ENCODE data around the gene PEX7. TPM values are rescaled to one million over a fixed set of nuclear protein-coding genes. Genes with fewer than 3 reads are reported as not detected.

PEX7 gene
- total and polyA plus RNA-seq, 10 of the 15 experiments (the other 5 are each of a cell fraction or from before 2014, with no cell fraction given) = 0.58 to 12.4 (median 8.8) TPM

DNA sequence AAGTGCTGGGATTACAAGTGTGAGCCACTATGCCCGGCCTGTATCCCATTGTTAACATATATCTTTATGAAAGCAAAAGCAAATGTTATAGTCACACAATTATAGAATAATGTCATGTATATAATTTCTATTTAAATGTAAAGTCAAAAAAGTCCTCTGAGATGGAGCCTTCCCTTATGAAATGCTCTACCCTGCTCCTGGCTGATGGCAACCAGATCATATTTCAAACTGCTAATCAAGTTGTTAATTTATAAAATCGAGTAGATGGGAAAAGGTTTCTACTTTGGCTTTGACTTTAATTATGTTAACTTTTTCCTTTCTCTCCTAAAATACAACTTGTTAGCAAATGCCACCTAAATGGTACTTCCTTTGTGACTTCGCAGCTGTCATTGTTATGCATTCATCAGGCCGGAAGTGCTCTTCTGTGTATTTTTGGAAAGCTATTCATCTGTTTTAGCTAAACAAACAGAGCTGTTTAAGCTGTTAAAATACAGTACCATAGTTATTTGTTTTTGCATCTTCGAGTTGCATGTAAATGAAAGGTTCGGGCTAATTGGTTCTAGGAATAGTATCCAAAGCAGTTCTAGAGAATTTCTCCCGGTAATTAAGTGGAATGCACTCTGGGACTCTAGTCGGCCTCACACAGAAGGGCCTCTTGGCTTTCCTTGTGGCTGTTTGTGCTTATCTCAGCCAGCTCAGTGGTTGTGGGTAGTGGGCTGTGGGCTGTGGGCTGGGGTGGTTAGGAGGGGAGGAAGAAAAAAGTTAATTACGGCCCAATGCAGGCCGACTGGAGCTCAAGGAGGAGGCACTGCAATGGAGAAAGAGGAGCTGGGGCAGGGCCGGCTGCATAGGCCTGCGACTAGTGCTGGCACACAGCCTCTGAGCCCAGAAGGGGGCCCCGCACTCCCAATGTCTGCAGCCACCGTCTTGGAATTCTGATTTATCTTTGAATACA lies 134.5 kb downstream of the PEX7 start:
- no peak overlapping the region for H3K27ac ChIP-seq (ENCODE audit: control insufficient read depth, insufficient read depth)
- WGBS (ENCODE audit: insufficient coverage, insufficient replicate concordance, low lambda C conversion rate, missing lambda C conversion rate) = 43% methylated on average over 13 of the region's 14 CpGs
- H3K27me3 ChIP-seq (replicated peaks in 1 of 2; ENCODE audit: control insufficient read depth in 2 of 2, insufficient read depth in 2 of 2, low read length in 1 of 2) = no peaks in the 10 kb centered on the region; a peak in 2 of 4 replicates
- H3K4me1 ChIP-seq (ENCODE audit: control insufficient read depth, insufficient read depth, low read length) = peaks cover 4% of the 10 kb centered on the region; the same call in 1 of the 2 replicates
- BruUV-seq (replicated peaks) = no TSS peak
- no peak for ATAC-seq
- no peak for FAIRE-seq
- ChIA-PET CTCF (interaction anchor here (0.7 kb wide), 1 partner anchor 12 kb away, joined by 3 read pairs; no protein-coding TSS in a partner anchor), POLR2A (interaction anchor here (0.6 to 0.9 kb wide), 2 partner anchors 275 to 1226 kb away, joined by 3 to 4 read pairs; no protein-coding TSS in a partner anchor), RAD21 (ENCODE audit: unreplicated experiment) (no interaction called here), SMC1A (ENCODE audit: uncharacterized antibody, unreplicated experiment) (no interaction called here)
- no peaks in the 10 kb centered on the region for H3K79me2 ChIP-seq (ENCODE audit: control insufficient read depth, insufficient read depth, low read length)
- no peak overlapping the region for H3K9ac ChIP-seq (ENCODE audit: control insufficient read depth, insufficient read depth, low read length)
- H4K20me1 ChIP-seq (ENCODE audit: control insufficient read depth, insufficient read depth) = no peaks in the 10 kb centered on the region
- in situ Hi-C loops (cut with MboI) = no loop called here
- no peaks in the 10 kb centered on the region for H3K36me3 ChIP-seq (ENCODE audit: control insufficient read depth in 2 of 2, insufficient read depth in 2 of 2, low read length in 1 of 2)
- intact Hi-C loops (cut with micrococcal nuclease; ENCODE audit: unreplicated experiment) = no loop called here
- H3K4me3 ChIP-seq = no peak overlapping the region; the same call in 1 of the 2 replicates
- no peak overlapping the region for H3K4me2 ChIP-seq (ENCODE audit: control insufficient read depth, insufficient read depth)
- no peaks in the 10 kb centered on the region for H3K9me3 ChIP-seq (replicated peaks; ENCODE audit: control insufficient read depth, insufficient read depth, low read length)
- no peak for DNase-seq (ENCODE audit: low read depth, low spot score)
- H2AFZ ChIP-seq (ENCODE audit: control insufficient read depth, low read depth, low read length) = peak overlapping the region; percentile 60
- TF ChIP-seq NFYA (IDR thresholded peaks at IDR 0.05; ENCODE audit: borderline replicate concordance, low read depth, low read length) (no peak), BHLHE40 (IDR thresholded peaks at IDR 0.05; ENCODE audit: borderline replicate concordance in 1 of 2, low read depth in 2 of 2, low read length in 1 of 2) (no peak), PAX8 (IDR thresholded peaks at IDR 0.05) (no peak), NR2C1 (IDR thresholded peaks at IDR 0.05) (no peak), CBFB (IDR thresholded peaks at IDR 0.05; ENCODE audit: low read depth) (no peak), MYB (IDR thresholded peaks at IDR 0.05; ENCODE audit: borderline replicate concordance, low read depth, low read length) (no peak), GABPA (IDR thresholded peaks at IDR 0.05; ENCODE audit: low read depth) (0 out of 2 replicates have a peak, but pooled peaks have one; percentile 40)
- TF ChIP-seq, protein P1, sequence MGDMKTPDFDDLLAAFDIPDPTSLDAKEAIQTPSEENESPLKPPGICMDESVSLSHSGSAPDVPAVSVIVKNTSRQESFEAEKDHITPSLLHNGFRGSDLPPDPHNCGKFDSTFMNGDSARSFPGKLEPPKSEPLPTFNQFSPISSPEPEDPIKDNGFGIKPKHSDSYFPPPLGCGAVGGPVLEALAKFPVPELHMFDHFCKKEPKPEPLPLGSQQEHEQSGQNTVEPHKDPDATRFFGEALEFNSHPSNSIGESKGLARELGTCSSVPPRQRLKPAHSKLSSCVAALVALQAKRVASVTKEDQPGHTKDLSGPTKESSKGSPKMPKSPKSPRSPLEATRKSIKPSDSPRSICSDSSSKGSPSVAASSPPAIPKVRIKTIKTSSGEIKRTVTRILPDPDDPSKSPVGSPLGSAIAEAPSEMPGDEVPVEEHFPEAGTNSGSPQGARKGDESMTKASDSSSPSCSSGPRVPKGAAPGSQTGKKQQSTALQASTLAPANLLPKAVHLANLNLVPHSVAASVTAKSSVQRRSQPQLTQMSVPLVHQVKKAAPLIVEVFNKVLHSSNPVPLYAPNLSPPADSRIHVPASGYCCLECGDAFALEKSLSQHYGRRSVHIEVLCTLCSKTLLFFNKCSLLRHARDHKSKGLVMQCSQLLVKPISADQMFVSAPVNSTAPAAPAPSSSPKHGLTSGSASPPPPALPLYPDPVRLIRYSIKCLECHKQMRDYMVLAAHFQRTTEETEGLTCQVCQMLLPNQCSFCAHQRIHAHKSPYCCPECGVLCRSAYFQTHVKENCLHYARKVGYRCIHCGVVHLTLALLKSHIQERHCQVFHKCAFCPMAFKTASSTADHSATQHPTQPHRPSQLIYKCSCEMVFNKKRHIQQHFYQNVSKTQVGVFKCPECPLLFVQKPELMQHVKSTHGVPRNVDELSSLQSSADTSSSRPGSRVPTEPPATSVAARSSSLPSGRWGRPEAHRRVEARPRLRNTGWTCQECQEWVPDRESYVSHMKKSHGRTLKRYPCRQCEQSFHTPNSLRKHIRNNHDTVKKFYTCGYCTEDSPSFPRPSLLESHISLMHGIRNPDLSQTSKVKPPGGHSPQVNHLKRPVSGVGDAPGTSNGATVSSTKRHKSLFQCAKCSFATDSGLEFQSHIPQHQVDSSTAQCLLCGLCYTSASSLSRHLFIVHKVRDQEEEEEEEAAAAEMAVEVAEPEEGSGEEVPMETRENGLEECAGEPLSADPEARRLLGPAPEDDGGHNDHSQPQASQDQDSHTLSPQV (IDR thresholded peaks at IDR 0.05) = no peak
